Measurements from ENCODE around the gene GRK3.

- TF ChIP-seq CTCF (conservative IDR thresholded peaks at IDR 0.05; ENCODE audit: low read depth, low read length) (no peak), EZH2 (IDR thresholded peaks at IDR 0.05; ENCODE audit: borderline replicate concordance, low read depth, low read length, poor library complexity, severe bottlenecking) (no peak)
These were observed 181.5 kb downstream of the GRK3 start for GRCh38 chr22:25746012-25746373.

All from A673 (cell line).